Adrenal gland (tissue), 12 donors: ENCODE measurements around the gene ELOA. TPM values are rescaled to one million over a fixed set of nuclear protein-coding genes. Genes with fewer than 3 reads are reported as not detected.
A peak's percentile ranks its signal among the peaks of the same experiment; 100 is the strongest.

Source experiments
- DNase-seq, 7 donors: peaks; one replicate each; pipeline ENCODE4 v3.0.0-alpha.2; 2019 to 2020
- H3K27ac ChIP-seq, 5 donors: fragments of 200-600 bp; sonication (generic) in 4 of 5; 1 replicate in 3 of 5; 2 replicates in 2 of 5; pipeline versions ENCODE4 v1.5.1 to v1.8.0; 2016 to 2020; ENCODE audit warnings: mild to moderate bottlenecking in 1 of 5
- H3K27me3 ChIP-seq: fragments of 200-600 bp; 2 replicates; pipeline ENCODE4 v1.8.0; 2021
- H3K36me3 ChIP-seq, 2 donors: fragments of 200-600 bp; replicated peaks in 1 of 2; 1 replicate in 1 of 2; 2 replicates in 1 of 2; pipeline versions ENCODE4 v1.5.1 to v1.8.0; 2018 to 2022
- H3K4me1 ChIP-seq, 2 donors: fragments of 200-600 bp; replicated peaks in 1 of 2; 1 replicate in 1 of 2; 2 replicates in 1 of 2; pipeline versions ENCODE4 v1.5.1 to v1.8.0; 2018 to 2021
- H3K4me3 ChIP-seq, 4 donors: fragments of 200-600 bp; sonication (generic) in 3 of 4; one replicate each; pipeline ENCODE4 v1.5.1; 2016 to 2018
- H3K9me3 ChIP-seq, 3 donors: fragments of 200-600 bp; sonication (generic) in 1 of 3; replicated peaks in 1 of 3; 1 replicate in 2 of 3; 2 replicates in 1 of 3; pipeline versions ENCODE4 v1.5.1 to v1.8.0; 2016 to 2021
- CTCF ChIP-seq, 6 experiments: fragments of 450-650 bp in 4 of 6; fragments of 200-600 bp in 2 of 6; sonication (generic) in 1 of 6; IDR thresholded peaks; 1 replicate in 5 of 6; 2 replicates in 1 of 6; pipeline versions ENCODE4 v1.5.1 to v1.8.0; 2016 to 2021; ENCODE audit warnings: antibody characterized with exemption in 6 of 6, mild to moderate bottlenecking in 2 of 6, moderate library complexity in 1 of 6
- POLR2A ChIP-seq, 2 donors: fragments of 450-650 bp; IDR thresholded peaks; one replicate each; pipeline ENCODE4 v1.6.1; 2017; ENCODE audit warnings: antibody characterized with exemption in 2 of 2, mild to moderate bottlenecking in 2 of 2, moderate library complexity in 1 of 2
- WGBS, 4 donors: extraction: QIAGEN DNeasy Blood & Tissue Kit in 2 of 4; methylation state at CpG; one replicate each; pipeline versions ENCODE4 v1.1.5 to v1.1.7; 2013 to 2017; 5-methylcytosine and 5-hydroxymethylcytosine counted together
- intact Hi-C, 2 donors: fragments of 100-400 bp; cut with DNase I; formaldehyde crosslinking; loops; one replicate each; pipeline versions ENCODE4 v1.14.1 to v1.15.0; 2022 to 2023
- polyA plus RNA-seq, 3 donors: library from polyadenylated mRNA; stranded (reverse); fragments of 200-250 nt in 2 of 3; fragments of 350-450 nt in 1 of 3; fragmentation: Illumina TruSeq in 1 of 3; extraction: RNeasy Lipid Tissue Mini Kit (QIAGEN cat#74804) in 1 of 3; gene quantifications; one replicate each; pipeline ENCODE4 v1.2.3, GENCODE V29; 2013 to 2014
- total RNA-seq, 9 donors: library from RNA; depleted of rRNA in 4 of 9; stranded (reverse); fragments of >200 nt in 4 of 9; fragments of 120-200 nt in 1 of 9; fragmentation: NEBNext Ultra II Directional in 1 of 9; extraction: Animal tissue kit (Norgen Biotek cat#: 25700) in 1 of 9; gene quantifications; one replicate each; pipeline versions ENCODE4 v1.1.0 to v1.2.4, GENCODE V29; 2013 to 2023
- donor health status: healthy with polysubstance abuse.
- donor health status: Bipolar disorder and iron deficiency.
- donor health status: DM: yes; HTN: yes; CAD: no.
- donor health status: DM: no; HTN: no; CAD: no.
- donor health status: DM: no; HTN: no; CAD: no.
- donor health status: DM: yes; HTN: yes; CAD: no.

The ELOA gene
- total and polyA plus RNA-seq, 12 donors, result 11.5 to 44.7 (median 30.9) TPM

- 95 to 100% (median 96%) methylated on average over 2 of the region's 2 CpGs for WGBS, 4 donors
- DNase-seq, result no peak
- Histone ChIP-seq H3K4me3 (no peak overlapping the region), H3K4me1 (peaks cover 4 to 12% of the 10 kb centered on the region in 2 donors), H3K9me3 (no peaks in the 10 kb centered on the region), H3K27ac (no peak overlapping the region), H3K27me3 (no peaks in the 10 kb centered on the region), H3K36me3 (peaks cover 0 to 19% of the 10 kb centered on the region in 2 donors)
- intact Hi-C loops, result loop anchor here in 1 of 2 donors (10.0 kb wide), 1 partner anchor 60 kb away; the partner anchor contains the start of gene FUCA1
- no peak for TF ChIP-seq CTCF (IDR thresholded peaks at IDR 0.05)
- TF ChIP-seq POLR2A (IDR thresholded peaks at IDR 0.05), result no peak
Measured at GRCh38 chr1:23805025-23805424, 61.8 kb downstream of the ELOA start.

GRCh38 chr1:23806280-23806679 lies 63.0 kb downstream of the ELOA start:
- Histone ChIP-seq H3K27ac (no peak overlapping the region), H3K4me1 (peaks cover 2 to 10% of the 10 kb centered on the region in 2 donors), H3K36me3 (peaks cover 0 to 19% of the 10 kb centered on the region in 2 donors), H3K9me3 (no peaks in the 10 kb centered on the region), H3K4me3 (no peak overlapping the region), H3K27me3 (no peaks in the 10 kb centered on the region)
- intact Hi-C loops, result loop anchor here in 1 of 2 donors (10.0 kb wide), 1 partner anchor 59 kb away; the partner anchor contains the start of gene FUCA1
- TF ChIP-seq POLR2A (IDR thresholded peaks at IDR 0.05), result no peak
- TF ChIP-seq CTCF (IDR thresholded peaks at IDR 0.05), result no peak
- DNase-seq, result no peak
- WGBS, 4 donors, result 80 to 90% (median 88%) methylated on average over 6 of the region's 6 CpGs

- Histone ChIP-seq H3K36me3 (peaks cover 0 to 29% of the 10 kb centered on the region in 2 donors), H3K27ac (no peak overlapping the region), H3K27me3 (no peaks in the 10 kb centered on the region), H3K4me1 (peaks cover 0 to 4% of the 10 kb centered on the region in 2 donors), H3K9me3 (no peaks in the 10 kb centered on the region), H3K4me3 (no peak overlapping the region)
- intact Hi-C loops, result loop anchor here in 1 of 2 donors (10.0 kb wide), 1 partner anchor 57 kb away; the partner anchor contains the start of gene FUCA1
- TF ChIP-seq POLR2A (IDR thresholded peaks at IDR 0.05) (no peak), CTCF (IDR thresholded peaks at IDR 0.05) (no peak)
- WGBS, 4 donors, result 62 to 90% (median 73%) methylated on average over 3 of the region's 3 CpGs
- no peak for DNase-seq
Measured at GRCh38 chr1:23807453-23807852, 64.2 kb downstream of the ELOA start.

GRCh38 chr1:23809751-23810171 lies 66.5 kb downstream of the ELOA start:
- no peak overlapping the region for H3K4me3 ChIP-seq
- peak overlapping the region in 1 of 5 donors; percentile 62 for H3K27ac ChIP-seq
- intact Hi-C loops, result loop anchor here in 1 of 2 donors (10.0 kb wide), 2 partner anchors 55 to 105 kb away; partner anchors contain the start of genes CNR2 and FUCA1
- DNase-seq, result peak; percentile 68 to 83 (median 81)
- WGBS, 4 donors, result 26 to 36% (median 32%) methylated on average over 5 to 6 of the region's 6 CpGs
- TF ChIP-seq CTCF (IDR thresholded peaks at IDR 0.05) (peak; percentile 53 to 77 (median 66)), POLR2A (IDR thresholded peaks at IDR 0.05) (no peak)
- no peaks in the 10 kb centered on the region for H3K9me3 ChIP-seq
- peaks cover 0 to 4% of the 10 kb centered on the region in 2 donors for H3K4me1 ChIP-seq
- peaks cover 0 to 41% of the 10 kb centered on the region in 2 donors for H3K36me3 ChIP-seq
- no peaks in the 10 kb centered on the region for H3K27me3 ChIP-seq
